ENCODE results near the gene PGM2L1. TPM values are rescaled to one million over a fixed set of nuclear protein-coding genes. Genes with fewer than 3 reads are reported as not detected.

PGM2L1 gene
- total RNA-seq, 3 donors from 2014 or later = 2.1 to 13.5 (median 6.6) TPM

GRCh38 chr11:74280494-74280893 lies 117.7 kb downstream of the PGM2L1 start:
- Histone ChIP-seq H3K27ac (no peak overlapping the region), H3K36me3 (no peaks in the 10 kb centered on the region), H3K4me1 (no peaks in the 10 kb centered on the region), H3K27me3 (no peaks in the 10 kb centered on the region), H3K9me3 (no peaks in the 10 kb centered on the region), H3K4me3 (no peak overlapping the region)
- DNase-seq (ENCODE audit: low spot score in 2 of 2) = no peak
- intact Hi-C loops (cut with DNase I; ENCODE audit: low total_unique reads) = no loop called here
- TF ChIP-seq POLR2AphosphoS5 (IDR thresholded peaks at IDR 0.05) (no peak), POLR2A (IDR thresholded peaks at IDR 0.05) (no peak), CTCF (IDR thresholded peaks at IDR 0.05) (no peak)

Other genes with a start within 250 kb of the PGM2L1 start
- 10 to 100 TPM; 17.4 to 44.5 (median 37.4) TPM for gene C2CD3, start 227.4 kb downstream of the PGM2L1 start, total RNA-seq
- 10 to 100 TPM; 16.8 to 27.7 (median 25.2) TPM for gene PPME1, start 227.1 kb downstream of the PGM2L1 start, total RNA-seq
- gene P4HA3, start 86.8 kb downstream of the PGM2L1 start, total RNA-seq = under 1 TPM; 0.29 to 0.66 (median 0.48) TPM
- gene KCNE3, start 69.1 kb upstream of the PGM2L1 start, total RNA-seq = 10 to 100 TPM in 1 of 3 donors, 1 to 10 TPM in 2; 3.6 to 15.8 (median 4.7) TPM
- gene LIPT2, start 95.3 kb upstream of the PGM2L1 start, total RNA-seq = 10 to 100 TPM in 1 of 3 donors, 1 to 10 TPM in 2; 2.0 to 13.5 (median 9.8) TPM
- gene POLD3, start 194.1 kb upstream of the PGM2L1 start, total RNA-seq = 10 to 100 TPM in 2 of 3 donors, 1 to 10 TPM in 1; 9.8 to 23.3 (median 16.7) TPM